Loucy (cell line): ENCODE measurements around the gene STS.

Experiments
- EZH2phosphoT487 ChIP-seq: fragments of 200-600 bp; IDR thresholded peaks from 2 replicates; pipeline ENCODE4 v1.6.1; 2018; ENCODE audit warnings: antibody characterized with exemption, mild to moderate bottlenecking, moderate library complexity, borderline replicate concordance
- TF ChIP-seq, protein P1 (sequence below): fragments of 200-600 bp; sonication (generic); conservative IDR thresholded peaks from 2 replicates; pipeline ENCODE4 v1.5.1; 2014; ENCODE audit warnings: mild to moderate bottlenecking, antibody characterized with exemption, low read length

DNA sequence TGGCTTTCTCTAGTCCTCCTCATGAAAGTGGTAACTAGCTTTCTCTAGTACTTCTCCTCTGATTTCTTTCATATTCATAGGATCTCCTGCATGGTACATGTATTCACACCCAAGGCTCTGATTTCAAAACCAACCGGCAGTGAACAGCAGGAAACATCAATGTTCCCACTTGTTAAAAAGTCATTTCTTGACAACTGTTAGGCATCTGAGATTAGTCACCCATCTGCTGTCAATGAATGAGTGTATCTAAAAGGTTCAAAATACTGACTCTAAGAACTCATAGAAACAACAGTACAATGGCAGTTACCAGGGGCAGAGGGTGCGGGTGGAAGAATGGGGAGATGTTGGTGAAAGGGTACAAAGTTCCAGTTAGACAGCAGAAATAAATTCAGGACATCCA is 31.9 kb downstream of the STS start:
- TF ChIP-seq, protein P1, sequence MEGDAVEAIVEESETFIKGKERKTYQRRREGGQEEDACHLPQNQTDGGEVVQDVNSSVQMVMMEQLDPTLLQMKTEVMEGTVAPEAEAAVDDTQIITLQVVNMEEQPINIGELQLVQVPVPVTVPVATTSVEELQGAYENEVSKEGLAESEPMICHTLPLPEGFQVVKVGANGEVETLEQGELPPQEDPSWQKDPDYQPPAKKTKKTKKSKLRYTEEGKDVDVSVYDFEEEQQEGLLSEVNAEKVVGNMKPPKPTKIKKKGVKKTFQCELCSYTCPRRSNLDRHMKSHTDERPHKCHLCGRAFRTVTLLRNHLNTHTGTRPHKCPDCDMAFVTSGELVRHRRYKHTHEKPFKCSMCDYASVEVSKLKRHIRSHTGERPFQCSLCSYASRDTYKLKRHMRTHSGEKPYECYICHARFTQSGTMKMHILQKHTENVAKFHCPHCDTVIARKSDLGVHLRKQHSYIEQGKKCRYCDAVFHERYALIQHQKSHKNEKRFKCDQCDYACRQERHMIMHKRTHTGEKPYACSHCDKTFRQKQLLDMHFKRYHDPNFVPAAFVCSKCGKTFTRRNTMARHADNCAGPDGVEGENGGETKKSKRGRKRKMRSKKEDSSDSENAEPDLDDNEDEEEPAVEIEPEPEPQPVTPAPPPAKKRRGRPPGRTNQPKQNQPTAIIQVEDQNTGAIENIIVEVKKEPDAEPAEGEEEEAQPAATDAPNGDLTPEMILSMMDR = no peak
- TF ChIP-seq EZH2phosphoT487 = no peak
